KOPT-K1 (cell line): ENCODE data around the gene PLAAT2.

Experiments
- H3K27ac ChIP-seq: fragments of 200-600 bp; sonication (generic); 2 replicates; pipeline ENCODE4 v1.5.1; 2016; ENCODE audit warnings: antibody characterized with exemption, mild to moderate bottlenecking, low read depth, low read length; ENCODE audit not compliant: poor library complexity, severe bottlenecking
- H3K36me3 ChIP-seq: fragments of 200-600 bp; sonication (generic); 2 replicates; pipeline ENCODE4 v1.5.1; 2017; ENCODE audit warnings: antibody characterized with exemption, mild to moderate bottlenecking, low read length, moderate library complexity; ENCODE audit not compliant: insufficient read depth
- H3K9me3 ChIP-seq: fragments of 200-600 bp; sonication (generic); 2 replicates; pipeline ENCODE4 v1.5.1; 2017; ENCODE audit warnings: antibody characterized with exemption, low read length, mild to moderate bottlenecking; ENCODE audit not compliant: insufficient read depth, poor library complexity, severe bottlenecking

Gene PLAAT2

DNA sequence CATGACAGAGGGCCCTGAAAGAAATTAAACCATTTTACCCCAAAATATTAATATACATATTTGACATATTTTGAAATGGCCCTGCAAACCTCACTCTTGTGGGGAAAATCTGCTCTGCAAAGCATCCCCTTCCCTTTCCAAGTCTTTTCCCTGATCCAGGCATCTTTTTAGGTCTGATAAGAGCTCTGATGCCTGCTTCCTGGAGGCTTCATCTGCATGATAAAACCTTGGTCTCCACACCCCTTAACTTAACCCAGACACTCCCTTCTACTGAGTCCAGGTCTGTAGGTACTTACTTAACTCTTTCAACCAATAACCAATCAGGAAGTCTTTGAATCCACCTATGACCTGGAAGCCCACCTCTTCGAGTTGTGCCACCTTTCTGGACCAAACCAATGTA, 59.1 kb downstream of the PLAAT2 start:
- H3K9me3 ChIP-seq = peaks cover 15% of the 10 kb centered on the region
- H3K36me3 ChIP-seq = no peaks in the 10 kb centered on the region
- no peak overlapping the region for H3K27ac ChIP-seq

GRCh38 chr11:63503492-63503891, 59.7 kb downstream of the PLAAT2 start:
- Histone ChIP-seq H3K9me3 (peaks cover 20% of the 10 kb centered on the region), H3K36me3 (no peaks in the 10 kb centered on the region), H3K27ac (no peak overlapping the region)
